Spleen (tissue), 11 donors: ENCODE measurements around the gene VTI1B. TPM values are rescaled to one million over a fixed set of nuclear protein-coding genes. Genes with fewer than 3 reads are reported as not detected.

Experiments used
- DNase-seq: peaks from one replicate; pipeline ENCODE4 v3.0.0-alpha.2; 2020
- H3K27ac ChIP-seq, 8 donors: fragments of 200-600 bp; sonication (generic) in 7 of 8; 1 replicate in 4 of 8; 2 replicates in 4 of 8; pipeline versions ENCODE4 v1.5.0 to v1.8.0; 2016 to 2021; ENCODE audit warnings: inconsistent platforms in 4 of 8, mild to moderate bottlenecking in 4 of 8, moderate library complexity in 1 of 8
- H3K27me3 ChIP-seq, 7 donors: fragments of 200-600 bp; sonication (generic) in 6 of 7; replicated peaks in 1 of 7; 1 replicate in 4 of 7; 2 replicates in 3 of 7; pipeline versions ENCODE4 v1.5.0 to v1.8.0; 2016 to 2021; ENCODE audit warnings: inconsistent platforms in 3 of 7, mild to moderate bottlenecking in 1 of 7
- H3K36me3 ChIP-seq, 6 donors: fragments of 200-600 bp; sonication (generic) in 5 of 6; 1 replicate in 4 of 6; 2 replicates in 2 of 6; pipeline versions ENCODE4 v1.5.0 to v1.8.0; 2016 to 2021; ENCODE audit warnings: inconsistent platforms in 2 of 6
- H3K4me1 ChIP-seq, 6 donors: fragments of 200-600 bp; sonication (generic) in 5 of 6; 1 replicate in 3 of 6; 2 replicates in 3 of 6; pipeline versions ENCODE4 v1.5.0 to v1.8.0; 2016 to 2021; ENCODE audit warnings: inconsistent platforms in 3 of 6
- H3K4me3 ChIP-seq, 8 donors: fragments of 200-600 bp; sonication (generic) in 7 of 8; 1 replicate in 4 of 8; 2 replicates in 4 of 8; pipeline versions ENCODE4 v1.5.0 to v1.8.0; 2016 to 2021; ENCODE audit warnings: inconsistent platforms in 4 of 8, mild to moderate bottlenecking in 4 of 8, moderate library complexity in 2 of 8
- H3K9me3 ChIP-seq, 8 donors: fragments of 200-600 bp; sonication (generic) in 7 of 8; 1 replicate in 4 of 8; 2 replicates in 4 of 8; pipeline versions ENCODE4 v1.5.0 to v1.8.0; 2016 to 2021; ENCODE audit warnings: inconsistent platforms in 4 of 8
- CTCF ChIP-seq, 11 experiments: fragments of 200-600 bp in 7 of 11; fragments of 450-650 bp in 4 of 11; sonication (generic) in 4 of 11; IDR thresholded peaks in 8 of 11; conservative IDR thresholded peaks in 3 of 11; 1 replicate in 7 of 11; 2 replicates in 4 of 11; pipeline versions ENCODE4 v1.4.0 to v1.8.0; 2016 to 2021; ENCODE audit warnings: antibody characterized with exemption in 11 of 11, inconsistent platforms in 4 of 11, mild to moderate bottlenecking in 1 of 11
- POLR2A ChIP-seq, 3 donors: fragments of 450-650 bp; IDR thresholded peaks; one replicate each; pipeline ENCODE4 v1.5.1; 2017; ENCODE audit warnings: antibody characterized with exemption in 3 of 3, mild to moderate bottlenecking in 1 of 3
- POLR2AphosphoS5 ChIP-seq, 3 donors: sonication (generic); formaldehyde crosslinking; IDR thresholded peaks; one replicate each; pipeline ENCODE4 v1.5.1; 2017; ENCODE audit warnings: antibody characterized with exemption in 3 of 3
- WGBS, 5 donors: extraction: QIAGEN DNeasy Blood & Tissue Kit in 3 of 5; methylation state at CpG; one replicate each; pipeline versions ENCODE4 v1.1.5 to v1.1.7; 2013 to 2018; 5-methylcytosine and 5-hydroxymethylcytosine counted together
- intact Hi-C: fragments of 100-400 bp; cut with DNase I; formaldehyde crosslinking; loops from one replicate; pipeline ENCODE4 v1.15.0; 2023; ENCODE audit warnings: low total_unique reads
- polyA plus RNA-seq, 3 donors: library from polyadenylated mRNA; stranded (reverse); fragments of 200-250 nt; gene quantifications; one replicate each; pipeline ENCODE4 v1.2.1, GENCODE V29; 2013
- total RNA-seq, 7 donors: library from RNA; depleted of rRNA in 3 of 7; stranded (reverse); fragments of >200 nt in 3 of 7; fragmentation: NEBNext Ultra II Directional in 4 of 7; extraction: Animal tissue kit (Norgen Biotek cat#: 25700) in 4 of 7; gene quantifications; one replicate each; pipeline versions ENCODE4 v1.1.0 to v1.2.1, GENCODE V29; 2016 to 2021
- donor health status: healthy with polysubstance abuse.
- donor health status: DM: no; HTN: no; CAD: no; lungs with moderate emphysema.
- donor health status: DM: no; HTN: no; CAD: no.
- donor health status: Bipolar disorder and iron deficiency.
- donor health status: healthy.
- donor health status: DM: no; HTN: no; CAD: no.
- donor health status: DM: yes; HTN: yes; CAD: no.

The VTI1B gene
- total and polyA plus RNA-seq, 10 donors, result 42.1 to 84.1 (median 63.5) TPM

GRCh38 chr14:67690011-67690410 lies 15.6 kb upstream of the VTI1B start:
- intact Hi-C loops, result no loop called here
- H3K36me3 ChIP-seq, result peaks cover 0 to 80% (median 56%) of the 10 kb centered on the region in 6 donors
- H3K9me3 ChIP-seq, result no peaks in the 10 kb centered on the region
- TF ChIP-seq POLR2AphosphoS5 (IDR thresholded peaks at IDR 0.05), result no peak
- TF ChIP-seq POLR2A (IDR thresholded peaks at IDR 0.05), result no peak
- no peak for TF ChIP-seq CTCF (IDR thresholded peaks at IDR 0.05 in 8 of 11, conservative IDR thresholded peaks at IDR 0.05 in 3 of 11)
- H3K27me3 ChIP-seq, result no peaks in the 10 kb centered on the region
- no peak overlapping the region for H3K27ac ChIP-seq
- DNase-seq, result no peak
- 90 to 95% (median 94%) methylated on average over 4 of the region's 4 CpGs for WGBS, 5 donors
- H3K4me3 ChIP-seq, result no peak overlapping the region
- H3K4me1 ChIP-seq, result peaks cover 0 to 21% (median 15%) of the 10 kb centered on the region in 6 donors

- H3K4me3 ChIP-seq, result no peak overlapping the region
- TF ChIP-seq POLR2AphosphoS5 (IDR thresholded peaks at IDR 0.05) (no peak), CTCF (IDR thresholded peaks at IDR 0.05 in 8 of 11, conservative IDR thresholded peaks at IDR 0.05 in 3 of 11) (no peak), POLR2A (IDR thresholded peaks at IDR 0.05) (no peak)
- H3K4me1 ChIP-seq, result peaks cover 0 to 12% (median 3%) of the 10 kb centered on the region in 6 donors
- DNase-seq, result no peak
- H3K27me3 ChIP-seq, result no peaks in the 10 kb centered on the region
- intact Hi-C loops, result no loop called here
- no peak overlapping the region for H3K27ac ChIP-seq
- H3K9me3 ChIP-seq, result no peaks in the 10 kb centered on the region
- H3K36me3 ChIP-seq, result peaks cover 0 to 92% (median 40%) of the 10 kb centered on the region in 6 donors
Measured at GRCh38 chr14:67683842-67684241, 9.4 kb upstream of the VTI1B start.

- no peak overlapping the region for H3K27ac ChIP-seq
- H3K27me3 ChIP-seq, result no peaks in the 10 kb centered on the region
- intact Hi-C loops, result no loop called here
- TF ChIP-seq POLR2AphosphoS5 (IDR thresholded peaks at IDR 0.05), result no peak
- TF ChIP-seq CTCF (IDR thresholded peaks at IDR 0.05 in 8 of 11, conservative IDR thresholded peaks at IDR 0.05 in 3 of 11), result no peak
- no peak for TF ChIP-seq POLR2A (IDR thresholded peaks at IDR 0.05)
- peaks cover 0 to 12% (median 3%) of the 10 kb centered on the region in 6 donors for H3K4me1 ChIP-seq
- peaks cover 0 to 78% (median 28%) of the 10 kb centered on the region in 6 donors for H3K36me3 ChIP-seq
- no peak for DNase-seq
- H3K9me3 ChIP-seq, result no peaks in the 10 kb centered on the region
- WGBS, 5 donors, result 49 to 77% (median 64%) methylated on average over 2 of the region's 2 CpGs
- H3K4me3 ChIP-seq, result no peak overlapping the region
Measured at GRCh38 chr14:67680941-67681340, 6.5 kb upstream of the VTI1B start.

GRCh38 chr14:67680121-67680602 lies 5.7 kb upstream of the VTI1B start:
- H3K4me3 ChIP-seq, result no peak overlapping the region
- TF ChIP-seq POLR2A (IDR thresholded peaks at IDR 0.05) (no peak), CTCF (IDR thresholded peaks at IDR 0.05 in 8 of 11, conservative IDR thresholded peaks at IDR 0.05 in 3 of 11) (no peak), POLR2AphosphoS5 (IDR thresholded peaks at IDR 0.05) (no peak)
- 59 to 83% (median 68%) methylated on average over 3 of the region's 3 CpGs for WGBS, 5 donors
- peaks cover 0 to 20% (median 9%) of the 10 kb centered on the region in 6 donors for H3K4me1 ChIP-seq
- intact Hi-C loops, result no loop called here
- DNase-seq, result no peak
- peaks cover 0 to 70% (median 23%) of the 10 kb centered on the region in 6 donors for H3K36me3 ChIP-seq
- H3K27ac ChIP-seq, result peak overlapping the region in 2 of 8 donors; percentile 13 to 21
- no peaks in the 10 kb centered on the region for H3K9me3 ChIP-seq
- H3K27me3 ChIP-seq, result no peaks in the 10 kb centered on the region
